ENCODE data around the gene C2CD4D. TPM values are rescaled to one million over a fixed set of nuclear protein-coding genes. Genes with fewer than 3 reads are reported as not detected.
"Not testable (repeated sequence)": the region's sequence is repeated elsewhere in the genome, so short reads cannot be mapped to it uniquely, and the experiment has no call there.

C2CD4D gene
- total and polyA plus RNA-seq, 10 donors = 0.03 to 0.51 (median 0.07) TPM; not detected in 7

- no peak overlapping the region for H3K27ac ChIP-seq
- no peaks in the 10 kb centered on the region for H3K4me1 ChIP-seq
- intact Hi-C loops (cut with DNase I; ENCODE audit: low total_unique reads) = no loop called here
- no peaks in the 10 kb centered on the region for H3K36me3 ChIP-seq
- no peak for DNase-seq
- H3K4me3 ChIP-seq = no peak overlapping the region
- H3K27me3 ChIP-seq (replicated peaks in 1 of 7) = no peaks in the 10 kb centered on the region
- H3K9me3 ChIP-seq = no peaks in the 10 kb centered on the region
- WGBS, 5 donors = 60 to 85% (median 71%) methylated on average over 3 of the region's 3 CpGs
- TF ChIP-seq POLR2AphosphoS5 (IDR thresholded peaks at IDR 0.05) (no peak), POLR2A (IDR thresholded peaks at IDR 0.05) (no peak), CTCF (IDR thresholded peaks at IDR 0.05 in 8 of 11, conservative IDR thresholded peaks at IDR 0.05 in 3 of 11) (no peak)
These were observed 18.6 kb upstream of the C2CD4D start for GRCh38 chr1:151858030-151858746.

- intact Hi-C loops (cut with DNase I; ENCODE audit: low total_unique reads) = no loop called here
- Histone ChIP-seq H3K4me1 (no peaks in the 10 kb centered on the region), H3K36me3 (no peaks in the 10 kb centered on the region), H3K27me3 (replicated peaks in 1 of 7) (no peaks in the 10 kb centered on the region), H3K9me3 (no peaks in the 10 kb centered on the region), H3K27ac (no peak overlapping the region), H3K4me3 (no peak overlapping the region)
- TF ChIP-seq POLR2AphosphoS5 (IDR thresholded peaks at IDR 0.05) = no peak
- TF ChIP-seq POLR2A (IDR thresholded peaks at IDR 0.05) = no peak
- no peak for TF ChIP-seq CTCF (IDR thresholded peaks at IDR 0.05 in 8 of 11, conservative IDR thresholded peaks at IDR 0.05 in 3 of 11)
- WGBS, 5 donors = 50 to 62% (median 58%) methylated on average over 4 of the region's 4 CpGs
- DNase-seq = no peak
These were observed 16.3 kb upstream of the C2CD4D start for GRCh38 chr1:151855933-151856332.

- DNase-seq; intact Hi-C loops (cut with DNase I; ENCODE audit: low total_unique reads); H3K36me3 ChIP-seq; H3K27me3 ChIP-seq (replicated peaks in 1 of 7); H3K9me3 ChIP-seq; H3K4me1 ChIP-seq; H3K4me3 ChIP-seq; H3K27ac ChIP-seq: not testable (repeated sequence)
- WGBS, 5 donors = 82 to 91% (median 90%) methylated on average over 8 of the region's 8 CpGs
These were observed 15.9 kb upstream of the C2CD4D start for GRCh38 chr1:151855516-151855915.

GRCh38 chr1:151854658-151855057 lies 15.0 kb upstream of the C2CD4D start:
- no peak for DNase-seq
- Histone ChIP-seq H3K4me3 (no peak overlapping the region), H3K36me3 (no peaks in the 10 kb centered on the region), H3K27ac (no peak overlapping the region), H3K4me1 (no peaks in the 10 kb centered on the region), H3K9me3 (no peaks in the 10 kb centered on the region), H3K27me3 (replicated peaks in 1 of 7) (no peaks in the 10 kb centered on the region)
- WGBS, 5 donors = 82 to 94% (median 84%) methylated on average over 7 of the region's 7 CpGs
- intact Hi-C loops (cut with DNase I; ENCODE audit: low total_unique reads) = no loop called here
- TF ChIP-seq CTCF (IDR thresholded peaks at IDR 0.05 in 8 of 11, conservative IDR thresholded peaks at IDR 0.05 in 3 of 11) (no peak), POLR2A (IDR thresholded peaks at IDR 0.05) (no peak), POLR2AphosphoS5 (IDR thresholded peaks at IDR 0.05) (no peak)

Measured in spleen (tissue), 11 donors.